ENCODE results near the gene SH3YL1.

The SH3YL1 gene

DNA sequence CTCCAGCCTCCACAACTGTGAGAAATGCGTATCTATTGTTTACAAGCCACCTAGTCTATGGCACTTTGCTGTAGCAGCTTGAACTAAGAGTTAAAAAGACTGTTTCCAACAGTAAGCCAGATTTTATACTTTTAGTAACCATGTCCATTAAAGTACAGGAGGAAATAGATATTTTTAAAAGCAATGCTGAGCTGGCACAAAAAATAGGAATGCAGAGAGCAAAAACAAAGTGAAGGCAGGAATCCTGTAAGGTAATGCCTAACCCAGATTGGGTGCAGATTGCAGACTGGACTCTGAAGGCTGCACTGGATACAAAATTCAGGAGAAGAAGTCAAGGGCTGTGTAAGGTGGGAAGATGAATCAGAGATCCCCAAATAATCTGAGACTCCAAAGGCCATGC lies 55.5 kb downstream of the SH3YL1 start:
- no peaks in the 10 kb centered on the region for H3K9me3 ChIP-seq (ENCODE audit: low read length)

DNA sequence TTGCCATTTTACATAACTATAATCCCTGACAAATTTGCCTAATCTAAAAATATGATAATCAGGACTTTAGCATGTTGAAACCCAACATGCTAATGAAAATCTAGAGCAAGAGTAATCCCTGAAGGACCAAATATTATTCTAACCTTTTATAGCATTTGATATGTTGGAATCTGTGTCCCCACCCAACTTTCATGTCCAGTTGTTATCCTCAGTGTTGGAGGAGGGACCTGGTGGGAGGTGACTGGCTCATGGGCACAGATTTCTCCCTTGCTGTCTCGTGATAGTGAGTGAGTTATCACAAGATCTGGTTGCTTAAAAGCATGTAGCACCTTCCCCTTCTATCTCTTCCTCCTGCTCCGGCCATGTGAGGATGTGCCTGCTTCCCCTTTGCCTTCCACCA lies 59.8 kb downstream of the SH3YL1 start:
- Histone ChIP-seq H3K4me1 (ENCODE audit: insufficient read depth, low read length) (no peaks in the 10 kb centered on the region), H3K4me3 (ENCODE audit: low read depth in 1 of 2, low read length in 2 of 2) (no peak overlapping the region)

More for the DNA sequence above, 55.5 kb downstream of the SH3YL1 start:
- no peak overlapping the region for H3K4me3 ChIP-seq (ENCODE audit: low read depth in 1 of 2, low read length in 2 of 2)
- peaks cover 0 to 4% of the 10 kb centered on the region in 2 donors for H3K27me3 ChIP-seq (ENCODE audit: control insufficient read depth in 1 of 2, insufficient read depth in 2 of 2, low read length in 2 of 2)
- no peaks in the 10 kb centered on the region for H3K36me3 ChIP-seq (ENCODE audit: insufficient read depth, low read length)
- no peaks in the 10 kb centered on the region for H3K4me1 ChIP-seq (ENCODE audit: insufficient read depth, low read length)
- H3K9ac ChIP-seq (ENCODE audit: low read length) = no peak overlapping the region
- no peak overlapping the region for H3K27ac ChIP-seq (ENCODE audit: low read depth, low read length)

DNA sequence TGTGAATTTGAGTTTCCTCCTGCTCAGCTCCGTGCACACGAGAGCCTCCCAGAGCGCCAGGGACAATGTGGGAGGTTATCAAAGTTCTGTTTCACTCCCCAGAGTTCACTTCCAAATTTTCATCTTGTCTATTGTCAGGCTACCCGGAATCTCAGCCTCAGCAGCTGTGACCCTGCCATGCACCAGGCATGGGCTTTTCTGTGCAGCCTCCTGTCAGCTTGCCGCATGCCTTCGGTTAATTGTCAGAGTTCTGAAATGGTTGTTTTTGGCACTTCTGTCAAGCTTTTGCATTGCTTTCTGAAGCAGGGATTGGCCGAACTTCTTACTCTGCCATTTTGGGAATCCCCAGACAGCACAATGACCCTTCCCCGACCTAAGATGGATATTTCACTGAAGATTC lies 60.4 kb downstream of the SH3YL1 start:
- no peaks in the 10 kb centered on the region for H3K27me3 ChIP-seq (ENCODE audit: control insufficient read depth in 1 of 2, insufficient read depth in 2 of 2, low read length in 2 of 2)

More for the DNA sequence above, 59.8 kb downstream of the SH3YL1 start:
- Histone ChIP-seq H3K36me3 (ENCODE audit: insufficient read depth, low read length) (no peaks in the 10 kb centered on the region), H3K27me3 (ENCODE audit: control insufficient read depth in 1 of 2, insufficient read depth in 2 of 2, low read length in 2 of 2) (no peaks in the 10 kb centered on the region), H3K9me3 (ENCODE audit: low read length) (no peaks in the 10 kb centered on the region), H3K27ac (ENCODE audit: low read depth, low read length) (no peak overlapping the region), H3K9ac (ENCODE audit: low read length) (no peak overlapping the region)

DNA sequence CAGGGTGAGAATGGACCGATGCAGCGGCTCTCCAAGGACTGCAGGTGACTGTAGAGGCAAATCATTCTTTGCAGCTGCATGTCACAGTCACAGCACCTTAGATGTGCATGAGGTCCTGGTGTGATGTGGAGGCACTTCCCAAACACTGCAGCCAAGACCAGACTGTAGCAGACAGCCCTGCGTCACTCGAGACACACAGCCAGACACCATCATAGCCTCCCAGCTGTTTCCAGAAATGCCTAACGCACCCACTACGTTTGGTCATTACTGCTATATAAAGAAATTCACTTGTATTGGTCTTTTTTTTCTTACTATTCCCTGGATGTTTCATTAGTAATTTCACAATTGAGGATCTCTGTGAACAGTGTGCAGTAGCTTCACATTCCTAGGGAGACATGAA lies 60.9 kb downstream of the SH3YL1 start:
- H3K4me1 ChIP-seq (ENCODE audit: insufficient read depth, low read length) = no peaks in the 10 kb centered on the region
- H3K4me3 ChIP-seq (ENCODE audit: low read depth in 1 of 2, low read length in 2 of 2) = no peak overlapping the region
- no peaks in the 10 kb centered on the region for H3K9me3 ChIP-seq (ENCODE audit: low read length)
- H3K27me3 ChIP-seq (ENCODE audit: control insufficient read depth in 1 of 2, insufficient read depth in 2 of 2, low read length in 2 of 2) = no peaks in the 10 kb centered on the region
- H3K9ac ChIP-seq (ENCODE audit: low read length) = no peak overlapping the region
- no peaks in the 10 kb centered on the region for H3K36me3 ChIP-seq (ENCODE audit: insufficient read depth, low read length)
- H3K27ac ChIP-seq (ENCODE audit: low read depth, low read length) = no peak overlapping the region

More for the DNA sequence above, 60.4 kb downstream of the SH3YL1 start:
- no peaks in the 10 kb centered on the region for H3K36me3 ChIP-seq (ENCODE audit: insufficient read depth, low read length)
- no peak overlapping the region for H3K27ac ChIP-seq (ENCODE audit: low read depth, low read length)
- no peak overlapping the region for H3K4me3 ChIP-seq (ENCODE audit: low read depth in 1 of 2, low read length in 2 of 2)
- no peaks in the 10 kb centered on the region for H3K9me3 ChIP-seq (ENCODE audit: low read length)
- H3K9ac ChIP-seq (ENCODE audit: low read length) = no peak overlapping the region
- no peaks in the 10 kb centered on the region for H3K4me1 ChIP-seq (ENCODE audit: insufficient read depth, low read length)

DNA sequence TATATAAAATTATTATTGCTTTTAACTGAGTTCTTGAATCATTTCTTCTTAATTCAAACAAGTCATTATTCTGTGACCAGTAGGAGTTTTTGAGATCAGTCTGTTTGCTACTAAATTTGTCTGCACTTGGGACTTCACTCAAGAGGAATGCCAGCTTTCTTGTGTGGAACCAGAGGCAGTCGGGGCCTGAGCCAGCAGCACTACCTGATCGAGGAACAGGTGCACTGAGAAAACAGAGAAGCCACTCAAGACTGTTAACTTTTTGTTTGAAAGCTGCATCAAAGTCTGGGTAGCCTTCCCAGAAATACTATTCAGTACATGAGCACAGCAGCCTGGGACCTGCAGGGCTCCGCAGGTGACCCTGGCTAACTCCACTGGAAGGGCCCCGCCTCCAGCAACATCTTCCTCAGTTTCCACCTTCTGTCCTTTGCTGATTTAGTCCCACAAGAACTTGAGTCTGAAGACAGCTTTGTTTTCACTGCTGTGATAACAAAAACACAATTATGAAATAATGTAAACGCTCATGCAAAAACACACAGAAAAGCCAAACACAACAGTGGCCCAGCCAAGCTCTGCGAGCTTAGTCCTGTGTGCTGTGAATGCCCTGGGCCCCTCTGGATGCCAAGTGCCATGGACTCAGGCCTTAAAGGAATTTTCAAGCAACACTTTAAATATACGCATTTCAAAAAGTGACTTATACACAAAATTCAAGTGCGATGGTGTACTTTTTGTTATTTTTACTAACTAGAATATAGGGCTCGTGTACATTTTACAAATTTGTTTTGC lies 62.0 kb downstream of the SH3YL1 start:
- Histone ChIP-seq H3K4me3 (ENCODE audit: low read depth in 1 of 2, low read length in 2 of 2) (no peak overlapping the region), H3K4me1 (ENCODE audit: insufficient read depth, low read length) (no peaks in the 10 kb centered on the region), H3K27ac (ENCODE audit: low read depth, low read length) (no peak overlapping the region), H3K9me3 (ENCODE audit: low read length) (no peaks in the 10 kb centered on the region), H3K9ac (ENCODE audit: low read length) (no peak overlapping the region), H3K27me3 (ENCODE audit: control insufficient read depth in 1 of 2, insufficient read depth in 2 of 2, low read length in 2 of 2) (no peaks in the 10 kb centered on the region), H3K36me3 (ENCODE audit: insufficient read depth, low read length) (no peaks in the 10 kb centered on the region)

DNA sequence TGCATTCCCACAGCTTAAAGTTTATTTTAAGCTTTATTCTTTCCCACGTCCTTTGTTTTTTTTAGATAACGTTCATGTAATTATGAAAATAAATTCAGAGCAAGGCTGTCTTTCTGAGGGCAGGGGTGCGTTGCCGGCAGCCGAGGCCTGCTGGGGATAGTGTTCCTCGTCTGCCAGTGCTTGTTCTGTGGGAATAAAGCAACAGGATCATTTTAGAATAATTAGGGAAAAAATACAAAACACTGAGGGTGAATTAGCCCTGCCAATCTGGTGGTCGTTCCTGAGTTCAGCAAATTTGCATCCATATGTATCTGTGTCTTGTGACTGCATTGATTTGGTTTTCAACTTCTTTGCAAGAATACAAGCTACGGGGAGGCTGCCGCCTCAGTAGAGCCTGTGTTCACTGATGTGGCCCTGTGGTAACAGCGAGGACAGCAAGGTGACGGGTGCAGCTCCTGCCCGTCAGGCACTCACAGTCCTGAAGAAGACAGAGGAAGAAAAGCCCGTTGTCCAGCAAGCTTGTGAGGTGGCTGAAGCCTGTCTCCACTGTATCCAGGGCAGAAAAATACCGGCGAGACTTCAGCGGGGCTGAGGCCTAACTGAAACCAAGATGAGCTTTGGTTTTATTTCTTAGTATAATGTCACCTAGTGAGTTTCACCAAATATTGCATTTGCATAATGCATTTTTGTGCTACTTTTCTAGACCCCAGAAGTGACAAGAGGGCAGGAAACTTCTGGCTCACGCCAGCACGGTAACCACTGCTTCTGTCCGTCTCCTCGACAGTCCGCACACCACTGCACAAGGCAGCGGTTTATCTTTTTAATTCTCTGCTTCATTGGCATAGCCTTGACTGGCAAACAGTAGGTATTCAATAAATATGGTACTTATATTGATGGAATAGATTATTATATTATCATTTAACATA lies 64.5 kb downstream of the SH3YL1 start:
- H3K4me3 ChIP-seq (ENCODE audit: low read depth in 1 of 2, low read length in 2 of 2) = no peak overlapping the region
- H3K4me1 ChIP-seq (ENCODE audit: insufficient read depth, low read length) = no peaks in the 10 kb centered on the region
- H3K27ac ChIP-seq (ENCODE audit: low read depth, low read length) = no peak overlapping the region
- no peaks in the 10 kb centered on the region for H3K27me3 ChIP-seq (ENCODE audit: control insufficient read depth in 1 of 2, insufficient read depth in 2 of 2, low read length in 2 of 2)
- no peaks in the 10 kb centered on the region for H3K9me3 ChIP-seq (ENCODE audit: low read length)
- no peak overlapping the region for H3K9ac ChIP-seq (ENCODE audit: low read length)
- H3K36me3 ChIP-seq (ENCODE audit: insufficient read depth, low read length) = no peaks in the 10 kb centered on the region

DNA sequence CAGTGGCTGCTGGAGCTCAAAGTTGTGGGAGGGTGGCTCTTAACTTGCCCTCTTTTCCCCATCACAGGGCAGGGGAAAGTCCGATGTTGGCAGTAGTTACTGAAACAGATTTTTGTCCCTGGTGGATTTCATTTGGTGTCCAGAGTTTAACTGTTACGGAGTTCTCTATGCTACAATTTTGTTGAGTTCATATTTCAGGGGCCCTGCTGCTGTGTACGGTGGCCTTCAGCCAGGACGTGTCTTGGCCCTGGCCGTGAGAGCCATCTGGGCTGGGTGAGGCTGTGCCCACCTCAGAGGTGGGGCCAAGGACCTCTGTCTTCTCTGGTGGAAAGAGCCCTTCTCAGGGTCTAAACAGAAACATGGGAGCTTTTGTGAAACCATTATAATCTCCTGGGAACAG lies 67.4 kb downstream of the SH3YL1 start:
- no peak overlapping the region for H3K9ac ChIP-seq (ENCODE audit: low read length)
- no peak overlapping the region for H3K4me3 ChIP-seq (ENCODE audit: low read depth in 1 of 2, low read length in 2 of 2)
- H3K36me3 ChIP-seq (ENCODE audit: insufficient read depth, low read length) = no peaks in the 10 kb centered on the region
- no peaks in the 10 kb centered on the region for H3K9me3 ChIP-seq (ENCODE audit: low read length)
- no peaks in the 10 kb centered on the region for H3K27me3 ChIP-seq (ENCODE audit: control insufficient read depth in 1 of 2, insufficient read depth in 2 of 2, low read length in 2 of 2)
- H3K4me1 ChIP-seq (ENCODE audit: insufficient read depth, low read length) = no peaks in the 10 kb centered on the region
- no peak overlapping the region for H3K27ac ChIP-seq (ENCODE audit: low read depth, low read length)

DNA sequence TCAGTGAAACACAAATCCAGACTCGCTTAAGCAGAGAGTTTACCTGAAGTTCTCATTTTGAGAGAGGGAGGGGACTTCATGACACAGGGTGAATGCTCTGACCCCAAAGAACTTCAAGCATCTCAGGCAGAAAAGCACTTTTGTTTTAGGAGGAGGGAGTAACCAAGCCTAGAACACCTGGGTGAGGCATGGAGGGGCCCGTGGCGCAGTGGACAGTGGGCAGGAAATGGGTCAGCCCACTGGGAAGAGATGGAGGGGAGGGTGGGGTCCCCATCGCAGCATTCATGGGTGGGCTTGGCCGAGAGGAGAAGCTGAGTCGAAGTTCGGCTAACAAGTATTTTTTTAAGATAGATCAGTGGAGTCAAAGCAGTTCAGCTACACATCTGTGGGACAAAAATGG lies 67.9 kb downstream of the SH3YL1 start:
- Histone ChIP-seq H3K27ac (ENCODE audit: low read depth, low read length) (no peak overlapping the region), H3K9ac (ENCODE audit: low read length) (no peak overlapping the region), H3K36me3 (ENCODE audit: insufficient read depth, low read length) (no peaks in the 10 kb centered on the region), H3K4me1 (ENCODE audit: insufficient read depth, low read length) (no peaks in the 10 kb centered on the region), H3K4me3 (ENCODE audit: low read depth in 1 of 2, low read length in 2 of 2) (no peak overlapping the region), H3K27me3 (ENCODE audit: control insufficient read depth in 1 of 2, insufficient read depth in 2 of 2, low read length in 2 of 2) (no peaks in the 10 kb centered on the region), H3K9me3 (ENCODE audit: low read length) (no peaks in the 10 kb centered on the region)

DNA sequence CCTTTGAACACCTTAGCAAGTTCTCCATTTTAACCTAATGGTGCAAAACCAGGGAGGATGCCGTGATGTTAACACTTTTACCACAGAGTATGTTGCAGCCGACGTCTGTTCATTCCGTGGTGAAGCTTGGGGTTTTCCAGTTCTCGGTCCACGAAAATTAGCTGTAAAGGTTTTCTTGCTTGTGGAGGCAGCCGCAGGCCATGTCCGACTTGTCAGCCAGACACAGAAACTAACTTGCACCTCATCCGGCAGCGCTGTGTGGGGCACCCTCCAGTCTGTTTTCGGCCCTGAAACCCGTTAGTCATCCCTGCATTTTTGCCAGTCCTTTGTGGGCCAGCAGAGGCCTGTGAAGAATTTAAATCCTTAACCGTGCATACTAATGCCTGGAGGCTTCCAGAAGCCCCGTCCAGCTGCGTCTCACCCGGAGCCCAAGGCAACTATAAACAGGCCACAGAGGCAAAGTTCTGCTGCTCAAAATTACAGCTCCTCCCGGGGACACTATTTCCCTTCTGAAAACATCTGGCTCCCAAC lies 70.6 kb downstream of the SH3YL1 start:
- no peaks in the 10 kb centered on the region for H3K27me3 ChIP-seq (ENCODE audit: control insufficient read depth in 1 of 2, insufficient read depth in 2 of 2, low read length in 2 of 2)
- H3K36me3 ChIP-seq (ENCODE audit: insufficient read depth, low read length) = no peaks in the 10 kb centered on the region
- H3K9ac ChIP-seq (ENCODE audit: low read length) = no peak overlapping the region
- H3K27ac ChIP-seq (ENCODE audit: low read depth, low read length) = no peak overlapping the region
- no peaks in the 10 kb centered on the region for H3K4me1 ChIP-seq (ENCODE audit: insufficient read depth, low read length)
- no peak overlapping the region for H3K4me3 ChIP-seq (ENCODE audit: low read depth in 1 of 2, low read length in 2 of 2)
- H3K9me3 ChIP-seq (ENCODE audit: low read length) = no peaks in the 10 kb centered on the region

DNA sequence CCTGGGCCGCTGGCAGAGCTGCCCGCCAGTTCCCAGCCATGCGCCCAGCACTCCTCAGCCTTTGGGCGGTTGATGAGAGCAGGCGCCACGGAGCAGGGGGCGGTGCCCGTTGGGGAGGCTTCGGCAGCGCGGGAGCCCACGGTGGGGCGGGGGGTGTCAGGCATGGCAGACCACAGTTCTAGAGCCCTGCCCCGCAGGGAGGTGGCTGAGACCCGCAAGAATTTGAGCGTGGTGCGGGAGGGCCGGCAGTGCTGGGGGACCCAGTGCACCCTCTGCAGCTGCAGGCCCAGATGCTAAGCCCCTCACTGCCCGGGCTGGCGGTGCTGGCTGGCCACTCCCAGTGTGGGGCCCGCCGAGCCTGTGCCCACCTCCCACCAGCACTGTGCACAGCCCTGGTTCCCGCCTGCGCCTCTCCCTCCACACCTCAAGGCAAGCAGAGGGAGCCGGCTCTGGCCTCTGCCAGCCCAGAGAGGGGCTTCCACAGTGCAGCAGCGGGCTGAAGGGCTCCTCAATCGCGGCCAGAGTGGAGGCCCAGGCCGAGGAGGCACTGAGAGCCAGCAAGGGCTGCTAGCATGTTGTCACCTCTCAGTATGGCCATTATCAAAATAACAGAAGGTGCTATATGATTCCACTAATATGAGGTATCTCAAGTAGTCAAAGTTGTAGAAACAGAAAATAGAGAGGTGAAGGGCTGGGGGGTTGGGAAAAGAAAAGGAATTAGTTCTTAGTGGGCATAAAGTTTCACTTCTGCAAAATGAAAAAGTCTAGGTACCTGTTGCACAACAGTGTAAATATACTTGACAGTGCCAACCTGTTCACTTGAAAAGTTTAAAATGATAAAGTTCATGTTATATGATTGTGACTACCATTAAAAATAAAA lies 72.3 kb downstream of the SH3YL1 start:
- H3K27me3 ChIP-seq (ENCODE audit: control insufficient read depth in 1 of 2, insufficient read depth in 2 of 2, low read length in 2 of 2) = no peaks in the 10 kb centered on the region
- no peaks in the 10 kb centered on the region for H3K4me1 ChIP-seq (ENCODE audit: insufficient read depth, low read length)
- H3K9ac ChIP-seq (ENCODE audit: low read length) = no peak overlapping the region
- H3K4me3 ChIP-seq (ENCODE audit: low read depth in 1 of 2, low read length in 2 of 2) = no peak overlapping the region
- H3K27ac ChIP-seq (ENCODE audit: low read depth, low read length) = no peak overlapping the region
- H3K9me3 ChIP-seq (ENCODE audit: low read length) = no peaks in the 10 kb centered on the region
- no peaks in the 10 kb centered on the region for H3K36me3 ChIP-seq (ENCODE audit: insufficient read depth, low read length)

DNA sequence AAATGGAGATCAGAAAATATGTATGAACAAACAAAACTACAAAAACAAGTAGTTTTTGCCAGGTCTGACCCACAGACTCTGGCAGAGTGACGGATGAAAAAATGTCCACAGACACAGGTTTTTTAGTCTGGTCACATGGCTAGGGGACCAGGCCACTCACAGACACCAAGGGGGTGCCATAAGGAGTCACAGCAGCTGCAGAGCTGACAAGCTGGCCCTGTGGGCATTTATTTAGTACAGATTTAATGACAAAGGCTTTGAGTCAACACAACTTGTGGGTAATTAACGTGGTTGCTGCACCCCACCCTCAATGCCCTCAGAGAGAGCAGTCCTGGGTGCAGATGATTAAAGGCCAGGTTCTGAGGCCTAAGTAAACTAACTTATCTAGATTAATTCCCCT lies 76.0 kb downstream of the SH3YL1 start:
- no peaks in the 10 kb centered on the region for H3K27me3 ChIP-seq (ENCODE audit: control insufficient read depth in 1 of 2, insufficient read depth in 2 of 2, low read length in 2 of 2)
- H3K9ac ChIP-seq (ENCODE audit: low read length) = no peak overlapping the region
- H3K27ac ChIP-seq (ENCODE audit: low read depth, low read length) = no peak overlapping the region

More for the DNA sequence above, 76.0 kb downstream of the SH3YL1 start:
- no peaks in the 10 kb centered on the region for H3K36me3 ChIP-seq (ENCODE audit: insufficient read depth, low read length)
- H3K9me3 ChIP-seq (ENCODE audit: low read length) = no peaks in the 10 kb centered on the region
- no peaks in the 10 kb centered on the region for H3K4me1 ChIP-seq (ENCODE audit: insufficient read depth, low read length)
- H3K4me3 ChIP-seq (ENCODE audit: low read depth in 1 of 2, low read length in 2 of 2) = no peak overlapping the region

All from muscle layer of colon (tissue), 2 donors.